Fibroblast of pulmonary artery (primary cell): ENCODE results near the gene GKN1.

ENCODE experiments used
- DNase-seq: peaks from one replicate; pipeline ENCODE4 v3.0.0-alpha.2; 2010; ENCODE audit warnings: low read depth
- H3K4me3 ChIP-seq: replicated peaks from 2 replicates; pipeline ENCODE4 v1.5.1; 2011; ENCODE audit warnings: low read depth, mild to moderate bottlenecking, control low read depth, low read length, moderate library complexity
- CTCF ChIP-seq: IDR thresholded peaks from 2 replicates; pipeline ENCODE4 v1.5.1; 2011; ENCODE audit warnings: mild to moderate bottlenecking, control low read depth, low read length, inconsistent platforms; ENCODE audit errors: missing control alignments

GKN1 gene

DNA sequence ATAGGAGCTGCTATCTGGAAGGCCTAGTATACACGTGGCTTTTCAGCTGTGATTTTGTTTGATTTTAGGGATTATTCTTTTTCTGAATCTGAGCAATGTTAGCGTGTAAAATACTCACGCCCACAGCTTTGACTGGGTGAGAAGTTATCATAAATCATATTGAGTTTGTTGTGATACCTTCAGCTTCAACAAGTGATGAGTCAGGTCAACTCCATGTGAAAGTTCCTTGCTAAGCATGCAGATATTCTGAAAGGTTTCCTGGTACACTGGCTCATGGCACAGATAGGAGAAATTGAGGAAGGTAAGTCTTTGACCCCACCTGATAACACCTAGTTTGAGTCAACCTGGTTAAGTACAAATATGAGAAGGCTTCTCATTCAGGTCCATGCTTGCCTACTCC, at the start of gene GKN1:
TSS of gene GKN1 (plus strand) at position 386 of the 400 bp plus-strand sequence. CDS start 42 bp downstream, outside the sequence.
- no peak within 1 kb of the TSS for H3K4me3 ChIP-seq
- TF ChIP-seq CTCF = no peak
- DNase-seq = no peak

GRCh38 chr2:68925295-68925896, 49.0 kb upstream of the GKN1 start:
- peak; percentile 75 for DNase-seq
- no peak overlapping the region for H3K4me3 ChIP-seq
- peak; percentile 98 for TF ChIP-seq CTCF

- no peak for DNase-seq
- no peak for TF ChIP-seq CTCF
- no peak overlapping the region for H3K4me3 ChIP-seq
Measured at GRCh38 chr2:68926796-68927195, 47.6 kb upstream of the GKN1 start.

- no peak for DNase-seq
- TF ChIP-seq CTCF = no peak
- H3K4me3 ChIP-seq = no peak overlapping the region
Measured at GRCh38 chr2:68931149-68931711, 43.2 kb upstream of the GKN1 start.

DNA sequence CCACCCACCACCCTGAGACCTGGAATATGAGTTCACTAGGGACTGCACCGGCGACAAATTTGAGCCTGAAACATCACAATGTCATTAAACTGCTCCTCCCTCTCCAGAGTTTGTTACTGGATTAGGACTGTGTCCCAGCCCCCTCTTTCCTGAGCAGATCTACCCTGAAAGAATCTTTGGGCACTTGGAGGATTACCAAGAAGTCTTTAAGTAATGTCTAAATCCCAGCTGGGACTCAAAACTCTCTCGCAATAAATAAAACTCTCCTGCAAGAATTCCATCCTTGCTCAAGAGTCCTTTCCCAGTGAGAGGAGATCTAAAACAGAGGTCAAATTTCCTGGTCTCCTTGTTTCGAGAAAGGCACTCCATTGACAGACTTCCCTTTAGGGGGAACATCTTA, 42.6 kb upstream of the GKN1 start:
- peak; percentile 76 for DNase-seq
- no peak overlapping the region for H3K4me3 ChIP-seq
- no peak for TF ChIP-seq CTCF

DNA sequence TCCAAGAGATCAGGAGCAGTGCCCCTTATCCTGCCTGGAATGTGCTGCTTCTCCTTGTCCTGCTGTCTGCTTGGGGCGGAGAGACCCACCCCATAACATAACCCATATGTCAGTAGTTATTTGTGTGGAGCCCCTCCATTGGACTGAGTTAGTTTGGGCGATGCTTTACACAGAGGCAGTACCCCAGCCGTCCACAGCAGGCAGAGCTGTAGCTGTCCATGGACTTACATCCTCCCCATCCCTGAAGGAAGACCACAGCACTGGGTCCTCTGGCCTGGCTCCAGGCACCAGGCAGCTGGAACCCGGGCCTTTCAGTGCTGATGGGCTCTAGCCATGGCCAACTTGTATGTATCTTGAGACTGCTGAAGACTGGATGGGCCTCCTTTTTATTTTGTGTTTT, 42.0 kb upstream of the GKN1 start:
- no peak for TF ChIP-seq CTCF
- no peak overlapping the region for H3K4me3 ChIP-seq
- DNase-seq = no peak

DNA sequence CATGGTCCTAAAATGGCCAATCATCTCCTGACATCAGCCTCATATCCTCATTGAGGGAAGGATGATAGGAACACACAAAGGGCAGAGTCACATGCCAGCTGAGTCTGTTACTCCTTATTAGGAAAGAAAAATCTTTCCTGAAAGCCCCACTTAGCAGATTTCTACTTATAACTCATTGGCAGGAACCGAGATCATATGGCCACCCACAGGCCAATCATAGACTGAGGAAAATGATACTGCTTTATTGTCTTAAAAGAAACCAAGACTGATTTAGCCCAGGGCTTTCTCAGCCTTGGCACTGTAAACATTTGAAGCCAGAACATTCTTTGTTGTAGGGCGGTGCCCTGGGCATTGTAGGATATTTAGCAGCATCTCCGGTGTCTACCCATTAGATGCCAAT, 40.4 kb upstream of the GKN1 start:
- no peak overlapping the region for H3K4me3 ChIP-seq
- no peak for TF ChIP-seq CTCF
- DNase-seq = no peak
